GM20000 (cell line): ENCODE measurements around the gene ENO2.

ENCODE experiments used
- DNase-seq: peaks from one replicate; pipeline ENCODE4 v3.0.0; 2012; ENCODE audit warnings: low spot score
- CTCF ChIP-seq: IDR thresholded peaks from 2 replicates; pipeline ENCODE4 v1.5.1; 2012; ENCODE audit warnings: mild to moderate bottlenecking, control low read depth; ENCODE audit errors: extremely low read depth, missing control alignments

ENO2 gene

DNA sequence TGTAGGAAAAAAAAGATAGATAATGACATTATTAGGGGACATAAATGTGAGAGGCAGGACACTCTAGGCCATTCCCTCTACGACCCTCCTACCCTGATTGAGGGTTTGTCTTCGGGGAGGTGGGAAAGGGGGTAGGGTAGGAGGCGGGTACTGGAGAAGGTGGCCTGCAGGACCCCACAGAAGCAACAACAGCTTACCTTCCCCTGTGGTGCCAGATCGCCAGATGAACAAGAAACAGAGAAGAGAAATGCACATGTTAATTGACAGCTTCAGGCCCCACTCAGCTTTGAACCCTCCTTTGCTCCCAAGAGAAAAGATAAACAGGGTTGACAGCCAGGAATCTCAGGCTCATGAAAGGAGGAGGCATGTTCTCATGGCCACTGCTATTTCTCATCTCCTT lies 51.3 kb downstream of the ENO2 start:
- no peak for DNase-seq
- no peak for TF ChIP-seq CTCF

GRCh38 chr12:6966351-6966750 lies 52.0 kb downstream of the ENO2 start:
- no peak for DNase-seq
- no peak for TF ChIP-seq CTCF

- TF ChIP-seq CTCF: no peak
- no peak for DNase-seq
These were observed 53.3 kb downstream of the ENO2 start for GRCh38 chr12:6967651-6968100.

GRCh38 chr12:6968426-6968825 lies 54.0 kb downstream of the ENO2 start:
- no peak for TF ChIP-seq CTCF
- no peak for DNase-seq

GRCh38 chr12:6970096-6970527 lies 55.7 kb downstream of the ENO2 start:
- DNase-seq: peak; percentile 8
- no peak for TF ChIP-seq CTCF
